ENCODE results near the gene MTFMT. TPM values are rescaled to one million over a fixed set of nuclear protein-coding genes. Genes with fewer than 3 reads are reported as not detected.

MTFMT gene
- total RNA-seq, 1 donor from 2014 or later = 12.3 TPM

GRCh38 chr15:64991536-64992135, 37.8 kb downstream of the MTFMT start:
- Mint-ChIP-seq H3K9me3 (ENCODE audit: unreplicated experiment) (no peaks in the 10 kb centered on the region), H3K27me3 (ENCODE audit: low read depth, unreplicated experiment) (no peaks in the 10 kb centered on the region), H3K27ac (ENCODE audit: unreplicated experiment) (no peak overlapping the region), H3K4me1 (ENCODE audit: low read depth, unreplicated experiment) (peaks cover 5% of the 10 kb centered on the region), H3K36me3 (ENCODE audit: low read depth, unreplicated experiment) (no peaks in the 10 kb centered on the region), H3K4me3 (ENCODE audit: unreplicated experiment) (no peak overlapping the region)
- peaks cover 29% of the 10 kb centered on the region for H3K79me2 ChIP-seq (ENCODE audit: insufficient read depth, low read length)
- peaks cover 8% of the 10 kb centered on the region for H4K20me1 ChIP-seq (ENCODE audit: insufficient read depth, low read length)
- H3K4me1 ChIP-seq (ENCODE audit: insufficient read depth, low read length) = no peaks in the 10 kb centered on the region
- DNase-seq (ENCODE audit: low read depth) (no peak), FAIRE-seq (no peak)
- no peaks in the 10 kb centered on the region for H3K9me3 ChIP-seq (ENCODE audit: insufficient read depth, low read depth, low read length)
- TF ChIP-seq, protein P1, sequence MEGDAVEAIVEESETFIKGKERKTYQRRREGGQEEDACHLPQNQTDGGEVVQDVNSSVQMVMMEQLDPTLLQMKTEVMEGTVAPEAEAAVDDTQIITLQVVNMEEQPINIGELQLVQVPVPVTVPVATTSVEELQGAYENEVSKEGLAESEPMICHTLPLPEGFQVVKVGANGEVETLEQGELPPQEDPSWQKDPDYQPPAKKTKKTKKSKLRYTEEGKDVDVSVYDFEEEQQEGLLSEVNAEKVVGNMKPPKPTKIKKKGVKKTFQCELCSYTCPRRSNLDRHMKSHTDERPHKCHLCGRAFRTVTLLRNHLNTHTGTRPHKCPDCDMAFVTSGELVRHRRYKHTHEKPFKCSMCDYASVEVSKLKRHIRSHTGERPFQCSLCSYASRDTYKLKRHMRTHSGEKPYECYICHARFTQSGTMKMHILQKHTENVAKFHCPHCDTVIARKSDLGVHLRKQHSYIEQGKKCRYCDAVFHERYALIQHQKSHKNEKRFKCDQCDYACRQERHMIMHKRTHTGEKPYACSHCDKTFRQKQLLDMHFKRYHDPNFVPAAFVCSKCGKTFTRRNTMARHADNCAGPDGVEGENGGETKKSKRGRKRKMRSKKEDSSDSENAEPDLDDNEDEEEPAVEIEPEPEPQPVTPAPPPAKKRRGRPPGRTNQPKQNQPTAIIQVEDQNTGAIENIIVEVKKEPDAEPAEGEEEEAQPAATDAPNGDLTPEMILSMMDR (IDR thresholded peaks at IDR 0.05; ENCODE audit: insufficient read depth, low read depth, low read length) = no peak
- no peak for TF ChIP-seq EZH2 (IDR thresholded peaks at IDR 0.05; ENCODE audit: insufficient read depth, low read length)
- no peak overlapping the region for H3K4me2 ChIP-seq (ENCODE audit: low read length)
- no peak overlapping the region for H3K4me3 ChIP-seq (ENCODE audit: insufficient read depth, low read depth, low read length)
- peaks cover 3% of the 10 kb centered on the region for H3K36me3 ChIP-seq (ENCODE audit: insufficient read depth, low read length)
- no peak overlapping the region for H2AFZ ChIP-seq (ENCODE audit: low read depth, low read length)
- H3K27me3 ChIP-seq (ENCODE audit: insufficient read depth, low read length) = no peaks in the 10 kb centered on the region
- H3K27ac ChIP-seq (ENCODE audit: low read depth, low read length) = no peak overlapping the region
- no peak overlapping the region for H3K9ac ChIP-seq (ENCODE audit: low read length)

GRCh38 chr15:64990168-64990470, 39.3 kb downstream of the MTFMT start:
- no peak for FAIRE-seq
- peak overlapping the region; percentile 78 for H3K27ac ChIP-seq (ENCODE audit: low read depth, low read length)
- H3K9me3 Mint-ChIP-seq (ENCODE audit: unreplicated experiment) = no peaks in the 10 kb centered on the region

More at GRCh38 chr15:64990168-64990470, 39.3 kb downstream of the MTFMT start:
- Histone ChIP-seq H3K36me3 (ENCODE audit: insufficient read depth, low read length) (peaks cover 3% of the 10 kb centered on the region), H3K4me1 (ENCODE audit: insufficient read depth, low read length) (no peaks in the 10 kb centered on the region), H3K9me3 (ENCODE audit: insufficient read depth, low read depth, low read length) (no peaks in the 10 kb centered on the region), H3K79me2 (ENCODE audit: insufficient read depth, low read length) (peaks cover 33% of the 10 kb centered on the region), H3K9ac (ENCODE audit: low read length) (peak overlapping the region; percentile 98), H3K27me3 (ENCODE audit: insufficient read depth, low read length) (no peaks in the 10 kb centered on the region), H4K20me1 (ENCODE audit: insufficient read depth, low read length) (peaks cover 14% of the 10 kb centered on the region), H3K4me2 (ENCODE audit: low read length) (peak overlapping the region; percentile 99), H3K4me3 (ENCODE audit: insufficient read depth, low read depth, low read length) (peak overlapping the region; percentile 95), H2AFZ (ENCODE audit: low read depth, low read length) (peak overlapping the region; percentile 80)
- DNase-seq (ENCODE audit: low read depth) = no peak
- no peaks in the 10 kb centered on the region for H3K36me3 Mint-ChIP-seq (ENCODE audit: low read depth, unreplicated experiment)
- H3K4me3 Mint-ChIP-seq (ENCODE audit: unreplicated experiment) = peak overlapping the region; percentile 86
- H3K4me1 Mint-ChIP-seq (ENCODE audit: low read depth, unreplicated experiment) = peaks cover 11% of the 10 kb centered on the region
- H3K27me3 Mint-ChIP-seq (ENCODE audit: low read depth, unreplicated experiment) = no peaks in the 10 kb centered on the region
- peak overlapping the region; percentile 97 for H3K27ac Mint-ChIP-seq (ENCODE audit: unreplicated experiment)
- no peak for TF ChIP-seq EZH2 (IDR thresholded peaks at IDR 0.05; ENCODE audit: insufficient read depth, low read length)
- TF ChIP-seq, protein P1 (IDR thresholded peaks at IDR 0.05; ENCODE audit: insufficient read depth, low read depth, low read length) = no peak

All from astrocyte (in vitro differentiated cells and primary cell).